A549 (cell line): Measurements from ENCODE around the gene VAT1. TPM values are rescaled to one million over a fixed set of nuclear protein-coding genes. Genes with fewer than 3 reads are reported as not detected.

ENCODE experiments used
- ATAC-seq, 2 experiments: fragments of 200-7000 bp in 1 of 2; fragments of >200 bp in 1 of 2; cut with Nextera tagmentation in 1 of 2; cut with Tn5 transposase in 1 of 2; 3 replicates each; pipeline versions ENCODE4 v1.8.0 to v1.9.1; 2018 to 2020; ENCODE audit warnings: mild to moderate bottlenecking in 1 of 2, moderate library complexity in 1 of 2
- CTCF ChIA-PET: fragments of 300-600 bp; sonication (Branson Sonifier 250); formaldehyde crosslinking; extraction: SDS; loops from one replicate; lab custom pipeline; 2021; ENCODE audit warnings: antibody characterized with exemption, inconsistent platforms; lab: Yijun Ruan, JAX
- POLR2A ChIA-PET: fragments of 350-600 bp; formaldehyde crosslinking; extraction: SDS; loops from one replicate; lab custom pipeline; 2021; ENCODE audit warnings: antibody characterized with exemption, inconsistent platforms; lab: Yijun Ruan, JAX
- DNase-seq, 2 experiments: peaks; one replicate each; pipeline versions ENCODE4 v3.0.0 to v3.0.0-alpha.2; 2011 to 2016; ENCODE audit warnings: low read depth in 1 of 2, low spot score in 1 of 2
- FAIRE-seq: peaks from 2 replicates; lab custom pipeline; 2011; peaks lifted over from hg19 to GRCh38; lab: Jason Lieb, UNC
- H3K27ac ChIP-seq, 2 experiments: fragments of >200 bp; sonication (Bioruptor Twin); formaldehyde crosslinking; 3 replicates each; pipeline ENCODE4 v1.5.1; 2016 to 2017
- H3K4me1 ChIP-seq: fragments of >200 bp; sonication (Bioruptor Twin); formaldehyde crosslinking; 3 replicates; pipeline ENCODE4 v1.6.1; 2016
- H3K4me2 ChIP-seq: fragments of >200 bp; sonication (Bioruptor Twin); formaldehyde crosslinking; 3 replicates; pipeline ENCODE4 v1.6.1; 2016
- H3K4me3 ChIP-seq: fragments of >200 bp; sonication (Bioruptor Twin); formaldehyde crosslinking; 3 replicates; pipeline ENCODE4 v1.5.1; 2016
- H3K9me3 ChIP-seq: fragments of >200 bp; sonication (Bioruptor Twin); formaldehyde crosslinking; 3 replicates; pipeline ENCODE4 v1.6.1; 2016
- BCL3 ChIP-seq: fragments of >200 bp; sonication (Bioruptor Twin); formaldehyde crosslinking; IDR thresholded peaks from 3 replicates; pipeline ENCODE4 v1.6.1; 2016
- CEBPB ChIP-seq, 2 experiments: fragments of >200 bp in 1 of 2; sonication (Bioruptor Twin) in 1 of 2; formaldehyde crosslinking in 1 of 2; IDR thresholded peaks; 2 replicates each; pipeline ENCODE4 v1.6.1; 2012 to 2016
- CTCF ChIP-seq: fragments of >200 bp; sonication (Bioruptor Twin); formaldehyde crosslinking; IDR thresholded peaks from 3 replicates; pipeline ENCODE4 v1.5.1; 2016
- ELK1 ChIP-seq: fragments of 150-350 bp; IDR thresholded peaks from 2 replicates; pipeline ENCODE4 v1.6.1; 2014; ENCODE audit warnings: low read depth, mild to moderate bottlenecking, low read length
- EP300 ChIP-seq, 2 experiments: fragments of >200 bp; sonication (Bioruptor Twin); formaldehyde crosslinking; IDR thresholded peaks; 2 replicates in 1 of 2; 3 replicates in 1 of 2; pipeline ENCODE4 v1.6.1; 2016 to 2017
- ESRRA ChIP-seq: fragments of 150-350 bp; IDR thresholded peaks from 2 replicates; pipeline ENCODE4 v1.6.1; 2014; ENCODE audit warnings: mild to moderate bottlenecking, low read length, borderline replicate concordance
- FOSL2 ChIP-seq, 2 experiments: fragments of 450-650 bp in 1 of 2; fragments of >200 bp in 1 of 2; sonication (Bioruptor Twin) in 1 of 2; formaldehyde crosslinking; IDR thresholded peaks; 2 replicates each; pipeline versions ENCODE4 v1.5.0 to v1.6.1; 2016 to 2020; ENCODE audit warnings: mild to moderate bottlenecking in 1 of 2, moderate library complexity in 1 of 2
- GATA3 ChIP-seq: IDR thresholded peaks from 2 replicates; pipeline ENCODE4 v1.6.1; 2012; ENCODE audit warnings: borderline replicate concordance
- MAX ChIP-seq: IDR thresholded peaks from 2 replicates; pipeline ENCODE4 v1.6.1; 2012
- PHF8 ChIP-seq: fragments of 200-600 bp; sonication (generic); IDR thresholded peaks from 2 replicates; pipeline ENCODE4 v1.6.1; 2016; ENCODE audit warnings: low read depth, mild to moderate bottlenecking, antibody characterized with exemption, moderate library complexity, borderline replicate concordance
- POLR2A ChIP-seq: IDR thresholded peaks from 2 replicates; pipeline ENCODE4 v1.6.1; 2012; ENCODE audit warnings: mild to moderate bottlenecking, low read length
- POLR2AphosphoS2 ChIP-seq: conservative IDR thresholded peaks from 2 replicates; pipeline ENCODE4 v1.6.1; 2012; ENCODE audit warnings: low read length, improper control_type of control experiment, inconsistent platforms
- RAD21 ChIP-seq, 2 experiments: fragments of >200 bp in 1 of 2; sonication (Bioruptor Twin) in 1 of 2; formaldehyde crosslinking in 1 of 2; IDR thresholded peaks in 1 of 2; conservative IDR thresholded peaks in 1 of 2; 2 replicates in 1 of 2; 3 replicates in 1 of 2; pipeline ENCODE4 v1.6.1; 2012 to 2018; ENCODE audit warnings: inconsistent platforms in 1 of 2
- RNF2 ChIP-seq: fragments of 200-600 bp; sonication (generic); IDR thresholded peaks from 2 replicates; pipeline ENCODE4 v1.6.1; 2016; ENCODE audit warnings: low read depth, mild to moderate bottlenecking, antibody characterized with exemption, moderate library complexity, borderline replicate concordance
- SMC3 ChIP-seq: fragments of >200 bp; sonication (Bioruptor Twin); formaldehyde crosslinking; IDR thresholded peaks from 3 replicates; pipeline ENCODE4 v1.6.1; 2018; ENCODE audit warnings: inconsistent platforms
- TP53 ChIP-seq: fragments of 250-450 bp; sonication (Bioruptor Pico); IDR thresholded peaks from 2 replicates; pipeline ENCODE4 v1.5.0; 2021; ENCODE audit warnings: mild to moderate bottlenecking, moderate library complexity
- ZC3H11A ChIP-seq: fragments of 450-650 bp; IDR thresholded peaks from 2 replicates; pipeline ENCODE4 v1.6.1; 2014; ENCODE audit warnings: antibody characterized with exemption, mild to moderate bottlenecking
- ZNF302 ChIP-seq: fragments of 250-450 bp; sonication (Bioruptor Pico); IDR thresholded peaks from 2 replicates; pipeline ENCODE4 v1.9.0; 2021; ENCODE audit warnings: inconsistent platforms, mild to moderate bottlenecking, moderate library complexity
- ZSCAN20 ChIP-seq: fragments of 250-450 bp; sonication (Bioruptor Pico); IDR thresholded peaks from 2 replicates; pipeline ENCODE4 v1.8.0; 2022; ENCODE audit warnings: mild to moderate bottlenecking, moderate library complexity
- WGBS: methylation state at CpG from one replicate; pipeline ENCODE4 v1.1.6; 2017; ENCODE audit errors: missing lambda C conversion rate; 5-methylcytosine and 5-hydroxymethylcytosine counted together
- polyA plus RNA-seq, 4 experiments: library from polyadenylated mRNA; depleted of rRNA in 3 of 4; stranded (reverse); fragments of >200 nt; fragmentation: RNase III in 1 of 4; extraction: RNeasy Plus Mini Kit Qiagen cat#74134 plus additional on column Dnase treatment in 1 of 4; gene quantifications; 2 replicates in 3 of 4; 3 replicates in 1 of 4; pipeline ENCODE4 v1.2.3, GENCODE V29; 2011 to 2017
- TF ChIP-seq, protein P1 (sequence below): IDR thresholded peaks from 2 replicates; pipeline ENCODE4 v1.6.1; 2012; ENCODE audit warnings: low read depth, borderline replicate concordance

Gene VAT1
- polyA plus RNA-seq, 2 of the 4 experiments (the other 2 are of a cell fraction), result 153 to 167 TPM

GRCh38 chr17:43024407-43025289 is 2.5 kb upstream of the VAT1 start, which contains the start of gene RND2:
RND2 (plus strand) TSS chr17:43025231; CDS start chr17:43025348, 117 bp downstream.
- peak within 1 kb of the TSS; percentile 53 for H3K4me3 ChIP-seq
- no peaks in the 10 kb centered on the region for H3K9me3 ChIP-seq
- H3K27ac ChIP-seq, result peak within 1 kb of the TSS; percentile 78 to 88
- peaks cover 21% of the 10 kb centered on the region for H3K4me1 ChIP-seq
- POLR2A ChIA-PET, result interaction anchor here (0.5 to 1.9 kb wide), 14 partner anchors 10 to 1625 kb away, joined by 3 to 26 read pairs (median 4); partner anchors contain the start of genes BRCA1, IFI35 and RPL27
- peak within 1 kb of the TSS; percentile 96 for H3K4me2 ChIP-seq
- peak; percentile 79 to 81 for TF ChIP-seq RAD21 (conservative IDR thresholded peaks at IDR 0.05 in 1 of 2, IDR thresholded peaks at IDR 0.05 in 1 of 2)
- no peak for TF ChIP-seq ELK1
- TF ChIP-seq EP300 (IDR thresholded peaks at IDR 0.05), result no peak
- TF ChIP-seq MAX, result peak; percentile 46
- no peak for TF ChIP-seq RNF2
- TF ChIP-seq CEBPB (IDR thresholded peaks at IDR 0.05), result no peak; a peak in 1 of 4 replicates
- TF ChIP-seq CTCF, result peak; percentile 73
- peak; percentile 75; the same call in 2 of the 3 replicates for TF ChIP-seq SMC3
- no peak for TF ChIP-seq ZC3H11A
- TF ChIP-seq POLR2A, result peak; percentile 46
- TF ChIP-seq POLR2AphosphoS2, result 0 out of 2 replicates have a peak, but pooled peaks have one; percentile 46
- TF ChIP-seq, protein P1, sequence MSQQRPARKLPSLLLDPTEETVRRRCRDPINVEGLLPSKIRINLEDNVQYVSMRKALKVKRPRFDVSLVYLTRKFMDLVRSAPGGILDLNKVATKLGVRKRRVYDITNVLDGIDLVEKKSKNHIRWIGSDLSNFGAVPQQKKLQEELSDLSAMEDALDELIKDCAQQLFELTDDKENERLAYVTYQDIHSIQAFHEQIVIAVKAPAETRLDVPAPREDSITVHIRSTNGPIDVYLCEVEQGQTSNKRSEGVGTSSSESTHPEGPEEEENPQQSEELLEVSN, result 0 out of 2 replicates have a peak, but pooled peaks have one; percentile 59
- 0 out of 3 replicates have a peak, but pooled peaks have one; percentile 32 for TF ChIP-seq BCL3
- TF ChIP-seq ESRRA, result no peak
- no peak for TF ChIP-seq ZSCAN20 (CRISPR knock-in tag)
- TF ChIP-seq GATA3, result peak; percentile 38; the same call in 1 of the 2 replicates
- TF ChIP-seq TP53 (CRISPR knock-in tag), result 0 out of 2 replicates have a peak, but pooled peaks have one; percentile 76
- TF ChIP-seq PHF8, result peak; percentile 24; the same call in 1 of the 2 replicates
- no peak for TF ChIP-seq ZNF302 (CRISPR knock-in tag)
- TF ChIP-seq FOSL2 (IDR thresholded peaks at IDR 0.05), result no peak
- TF ChIP-seq FOSL2 (CRISPR knock-in tag; IDR thresholded peaks at IDR 0.05), result peak; percentile 48
- FAIRE-seq (peak; percentile 49), DNase-seq (peak; percentile 96 to 99), ATAC-seq (peak; percentile 52 to 69)
- WGBS, result 16% methylated on average over 36 of the region's 61 CpGs
- CTCF ChIA-PET, result interaction anchor here (0.7 to 2.3 kb wide), 42 partner anchors 9 to 295 kb away, joined by 3 to 21 read pairs (median 5); partner anchors contain the start of genes BRCA1, IFI35, NBR1 and RPL27
